AG08395 (cell line): ENCODE measurements around the gene HPSE2.

Experiments used
- DNase-seq: peaks from one replicate; pipeline ENCODE4 v3.0.0; 2012; ENCODE audit warnings: mixed read lengths, low spot score

HPSE2 gene

GRCh38 chr10:98833542-98833941 lies 402.1 kb downstream of the HPSE2 start:
- no peak for DNase-seq

GRCh38 chr10:98832738-98833137 lies 402.9 kb downstream of the HPSE2 start:
- DNase-seq, result no peak

GRCh38 chr10:98832196-98832595 lies 403.5 kb downstream of the HPSE2 start:
- DNase-seq, result no peak

- DNase-seq, result no peak
Observed at GRCh38 chr10:98831391-98831790, 404.3 kb downstream of the HPSE2 start.

- DNase-seq, result no peak
Observed at GRCh38 chr10:98825741-98826140, 409.9 kb downstream of the HPSE2 start.

- no peak for DNase-seq
Observed at GRCh38 chr10:98817396-98817795, 418.3 kb downstream of the HPSE2 start.

- DNase-seq, result no peak
Observed at GRCh38 chr10:98815039-98815885, 420.4 kb downstream of the HPSE2 start.

- no peak for DNase-seq
Observed at GRCh38 chr10:98814470-98814869, 421.2 kb downstream of the HPSE2 start.

GRCh38 chr10:98808282-98808892 lies 427.3 kb downstream of the HPSE2 start:
- DNase-seq, result no peak

GRCh38 chr10:98800263-98800662 lies 435.4 kb downstream of the HPSE2 start:
- DNase-seq, result no peak

GRCh38 chr10:98795467-98795866 lies 440.2 kb downstream of the HPSE2 start:
- no peak for DNase-seq

GRCh38 chr10:98790817-98791216 lies 444.8 kb downstream of the HPSE2 start:
- no peak for DNase-seq

- DNase-seq, result no peak
Observed at GRCh38 chr10:98778277-98778759, 457.3 kb downstream of the HPSE2 start.

GRCh38 chr10:98758463-98758862 lies 477.2 kb downstream of the HPSE2 start:
- DNase-seq, result no peak

GRCh38 chr10:98748298-98748697 lies 487.4 kb downstream of the HPSE2 start:
- peak; percentile 7 for DNase-seq

- no peak for DNase-seq
Observed at GRCh38 chr10:98745645-98746044, 490.0 kb downstream of the HPSE2 start.

GRCh38 chr10:98720551-98720950 lies 515.1 kb downstream of the HPSE2 start:
- DNase-seq, result no peak

- no peak for DNase-seq
Observed at GRCh38 chr10:98713586-98713985, 522.1 kb downstream of the HPSE2 start.

GRCh38 chr10:98696516-98696915 lies 539.1 kb downstream of the HPSE2 start:
- DNase-seq, result no peak

- DNase-seq, result no peak
Observed at GRCh38 chr10:98694883-98695282, 540.8 kb downstream of the HPSE2 start.

GRCh38 chr10:98694014-98694413 lies 541.6 kb downstream of the HPSE2 start:
- peak; percentile 1 for DNase-seq

GRCh38 chr10:98687685-98688084 lies 548.0 kb downstream of the HPSE2 start:
- DNase-seq, result no peak
